Mesenchymal stem cell (in vitro differentiated cells and primary cell): ENCODE data around the gene MLLT3.

Experiments used
- DNase-seq: peaks from one replicate; pipeline ENCODE4 v3.0.0-alpha.2; 2013
- H2AFZ ChIP-seq: one replicate; pipeline ENCODE4 v1.6.1; 2013; ENCODE audit warnings: low read depth, mild to moderate bottlenecking, control low read depth, inconsistent platforms, low read length, moderate library complexity
- H2AK5ac ChIP-seq: 2 replicates; pipeline ENCODE4 v1.6.1; 2013; ENCODE audit warnings: low read length, moderate library complexity, mild to moderate bottlenecking, inconsistent platforms; ENCODE audit not compliant: severe bottlenecking
- H2BK120ac ChIP-seq: one replicate; pipeline ENCODE4 v1.6.1; 2013; ENCODE audit warnings: low read depth, mild to moderate bottlenecking, inconsistent platforms, low read length, moderate library complexity
- H2BK12ac ChIP-seq, 2 experiments: one replicate each; pipeline ENCODE4 v1.6.1; 2013; ENCODE audit warnings: inconsistent platforms in 2 of 2, low read length in 2 of 2, mild to moderate bottlenecking in 2 of 2, moderate library complexity in 2 of 2, control low read depth in 1 of 2
- H2BK15ac ChIP-seq: one replicate; pipeline ENCODE4 v1.6.1; 2013; ENCODE audit warnings: mild to moderate bottlenecking, low read depth, inconsistent platforms; ENCODE audit not compliant: poor library complexity, severe bottlenecking
- H2BK5ac ChIP-seq: 2 replicates; pipeline ENCODE4 v1.6.1; 2013; ENCODE audit warnings: low read depth, mild to moderate bottlenecking, low read length, control low read depth, inconsistent platforms; ENCODE audit not compliant: poor library complexity, severe bottlenecking
- H3K14ac ChIP-seq, 2 experiments: one replicate each; pipeline ENCODE4 v1.6.1; 2013; ENCODE audit warnings: inconsistent platforms in 2 of 2, low read length in 2 of 2, control low read depth in 1 of 2, mild to moderate bottlenecking in 1 of 2, moderate library complexity in 1 of 2
- H3K18ac ChIP-seq, 2 experiments: one replicate each; pipeline ENCODE4 v1.6.1; 2013; ENCODE audit warnings: inconsistent platforms in 2 of 2, low read length in 2 of 2, control low read depth in 1 of 2, low read depth in 1 of 2, mild to moderate bottlenecking in 1 of 2
- H3K23ac ChIP-seq, 2 experiments: one replicate each; pipeline ENCODE4 v1.6.1; 2013; ENCODE audit warnings: inconsistent platforms in 2 of 2, low read length in 2 of 2, mild to moderate bottlenecking in 2 of 2, moderate library complexity in 2 of 2, control low read depth in 1 of 2
- H3K27ac ChIP-seq: 2 replicates; pipeline ENCODE4 v1.5.1; 2013; ENCODE audit warnings: mild to moderate bottlenecking, moderate library complexity, low read length, control low read depth, inconsistent platforms; ENCODE audit not compliant: poor library complexity, severe bottlenecking
- H3K27me3 ChIP-seq, 2 experiments: 2 replicates each; pipeline versions ENCODE4 v1.6.1 to v1.7.0; 2013; ENCODE audit warnings: low read length in 2 of 2, mild to moderate bottlenecking in 2 of 2, moderate library complexity in 2 of 2, control low read depth in 1 of 2, inconsistent platforms in 1 of 2; ENCODE audit not compliant: control insufficient read depth in 1 of 2, insufficient read depth in 1 of 2
- H3K36me3 ChIP-seq, 2 experiments: 2 replicates each; pipeline versions ENCODE4 v1.6.1 to v1.7.0; 2013; ENCODE audit warnings: low read length in 2 of 2, control low read depth in 1 of 2, inconsistent platforms in 1 of 2, low read depth in 1 of 2, mild to moderate bottlenecking in 1 of 2; ENCODE audit not compliant: insufficient read depth in 2 of 2, control insufficient read depth in 1 of 2
- H3K4ac ChIP-seq, 2 experiments: one replicate each; pipeline ENCODE4 v1.6.1; 2013; ENCODE audit warnings: inconsistent platforms in 2 of 2, low read length in 2 of 2, mild to moderate bottlenecking in 2 of 2, moderate library complexity in 2 of 2, control low read depth in 1 of 2, low read depth in 1 of 2
- H3K4me1 ChIP-seq: 2 replicates; pipeline ENCODE4 v1.6.1; 2013; ENCODE audit warnings: low read depth, low read length, control low read depth; ENCODE audit not compliant: control insufficient read depth, insufficient read depth
- H3K4me2 ChIP-seq: 2 replicates; pipeline ENCODE4 v1.6.1; 2013; ENCODE audit warnings: low read length, mild to moderate bottlenecking, inconsistent platforms; ENCODE audit not compliant: poor library complexity, severe bottlenecking
- H3K4me3 ChIP-seq, 2 experiments: 2 replicates each; pipeline versions ENCODE4 v1.5.1 to v1.7.0; 2013; ENCODE audit warnings: low read length in 2 of 2, mild to moderate bottlenecking in 2 of 2, control low read depth in 1 of 2, low read depth in 1 of 2; ENCODE audit not compliant: insufficient read depth in 1 of 2
- H3K79me1 ChIP-seq: replicated peaks from 2 replicates; pipeline ENCODE4 v1.6.1; 2013; ENCODE audit warnings: mild to moderate bottlenecking, control low read depth, low read length, inconsistent platforms; ENCODE audit not compliant: poor library complexity, severe bottlenecking
- H3K9ac ChIP-seq: 2 replicates; pipeline ENCODE4 v1.7.0; 2013; ENCODE audit warnings: mild to moderate bottlenecking, low read length, moderate library complexity
- H3K9me3 ChIP-seq: 2 replicates; pipeline ENCODE4 v1.7.0; 2013; ENCODE audit warnings: mild to moderate bottlenecking, low read length; ENCODE audit not compliant: control insufficient read depth
- H4K8ac ChIP-seq: one replicate; pipeline ENCODE4 v1.6.1; 2013; ENCODE audit warnings: inconsistent platforms, mild to moderate bottlenecking, low read length, moderate library complexity
- H4K91ac ChIP-seq: one replicate; pipeline ENCODE4 v1.6.1; 2013; ENCODE audit warnings: mild to moderate bottlenecking, low read length, inconsistent platforms
- WGBS: methylation state at CpG from one replicate; pipeline ENCODE4 v1.1.7; 2013; ENCODE audit warnings: mixed read lengths; 5-methylcytosine and 5-hydroxymethylcytosine counted together

The MLLT3 gene

GRCh38 chr9:20537294-20537693 is 85.0 kb downstream of the MLLT3 start:
- Histone ChIP-seq H2BK15ac (no peak overlapping the region), H2BK120ac (no peak overlapping the region), H2AK5ac (no peak overlapping the region), H3K36me3 (peaks cover 0 to 6% of the 10 kb centered on the region in 2 experiments), H3K14ac (no peak overlapping the region), H4K91ac (no peak overlapping the region), H3K4me3 (no peak overlapping the region), H2BK12ac (no peak overlapping the region), H3K4me1 (peaks cover 5% of the 10 kb centered on the region), H3K4ac (no peak overlapping the region), H2BK5ac (no peak overlapping the region), H4K8ac (no peak overlapping the region), H3K27me3 (no peaks in the 10 kb centered on the region), H3K23ac (no peak overlapping the region), H3K4me2 (no peak overlapping the region), H3K27ac (no peak overlapping the region), H3K9me3 (peaks cover 16% of the 10 kb centered on the region), H3K18ac (no peak overlapping the region), H2AFZ (no peak overlapping the region), H3K79me1 (peaks cover 31% of the 10 kb centered on the region), H3K9ac (no peak overlapping the region)
- DNase-seq = no peak
- WGBS = 90% methylated on average over 1 of the region's 2 CpGs

GRCh38 chr9:20532584-20532983 is 89.7 kb downstream of the MLLT3 start:
- H3K9me3 ChIP-seq = no peaks in the 10 kb centered on the region

GRCh38 chr9:20529837-20530236 is 92.5 kb downstream of the MLLT3 start:
- no peak overlapping the region for H3K4me3 ChIP-seq
- no peak overlapping the region for H2BK12ac ChIP-seq
- no peak overlapping the region for H3K4me2 ChIP-seq
- no peak overlapping the region for H2BK120ac ChIP-seq
- no peak for DNase-seq
- no peaks in the 10 kb centered on the region for H3K27me3 ChIP-seq
- no peaks in the 10 kb centered on the region for H3K9me3 ChIP-seq
- H2AFZ ChIP-seq = no peak overlapping the region
- no peak overlapping the region for H3K27ac ChIP-seq
- H3K23ac ChIP-seq = no peak overlapping the region
- H4K8ac ChIP-seq = no peak overlapping the region
- no peak overlapping the region for H2BK15ac ChIP-seq
- H3K79me1 ChIP-seq = peaks cover 19% of the 10 kb centered on the region
- no peak overlapping the region for H2AK5ac ChIP-seq
- no peak overlapping the region for H3K18ac ChIP-seq
- no peaks in the 10 kb centered on the region for H3K36me3 ChIP-seq
- H2BK5ac ChIP-seq = no peak overlapping the region
- WGBS = 71% methylated on average over 2 of the region's 2 CpGs
- H3K4ac ChIP-seq = no peak overlapping the region
- no peak overlapping the region for H3K14ac ChIP-seq
- H4K91ac ChIP-seq = no peak overlapping the region
- peaks cover 5% of the 10 kb centered on the region for H3K4me1 ChIP-seq
- H3K9ac ChIP-seq = no peak overlapping the region

More at GRCh38 chr9:20532584-20532983, 89.7 kb downstream of the MLLT3 start:
- no peak overlapping the region for H2BK15ac ChIP-seq
- H2BK5ac ChIP-seq = no peak overlapping the region
- no peak overlapping the region for H3K9ac ChIP-seq
- no peak overlapping the region for H3K27ac ChIP-seq
- no peak overlapping the region for H3K4me2 ChIP-seq
- no peaks in the 10 kb centered on the region for H3K27me3 ChIP-seq
- WGBS = 91% methylated on average over 4 of the region's 4 CpGs
- H3K14ac ChIP-seq = no peak overlapping the region
- H3K79me1 ChIP-seq = peaks cover 29% of the 10 kb centered on the region
- no peak overlapping the region for H4K8ac ChIP-seq
- no peak overlapping the region for H2AFZ ChIP-seq
- H3K4ac ChIP-seq = no peak overlapping the region
- no peak overlapping the region for H3K23ac ChIP-seq
- H3K4me3 ChIP-seq = no peak overlapping the region
- H3K4me1 ChIP-seq = peaks cover 5% of the 10 kb centered on the region
- H2AK5ac ChIP-seq = no peak overlapping the region
- DNase-seq = no peak
- no peak overlapping the region for H2BK120ac ChIP-seq
- no peak overlapping the region for H4K91ac ChIP-seq
- no peak overlapping the region for H2BK12ac ChIP-seq
- no peak overlapping the region for H3K18ac ChIP-seq
- no peaks in the 10 kb centered on the region for H3K36me3 ChIP-seq

GRCh38 chr9:20528253-20528652 is 94.0 kb downstream of the MLLT3 start:
- H3K4me1 ChIP-seq = peaks cover 5% of the 10 kb centered on the region
- H3K18ac ChIP-seq = no peak overlapping the region
- 96% methylated on average over 5 of the region's 5 CpGs for WGBS
- H3K14ac ChIP-seq = no peak overlapping the region
- H3K79me1 ChIP-seq = peaks cover 26% of the 10 kb centered on the region
- no peak overlapping the region for H2AFZ ChIP-seq
- no peak overlapping the region for H4K91ac ChIP-seq
- no peak for DNase-seq
- no peak overlapping the region for H3K23ac ChIP-seq
- H3K27me3 ChIP-seq = no peaks in the 10 kb centered on the region
- H3K4me2 ChIP-seq = no peak overlapping the region
- H3K9me3 ChIP-seq = no peaks in the 10 kb centered on the region
- no peak overlapping the region for H3K4ac ChIP-seq
- no peak overlapping the region for H2AK5ac ChIP-seq
- H3K27ac ChIP-seq = no peak overlapping the region
- H3K4me3 ChIP-seq = no peak overlapping the region
- no peak overlapping the region for H4K8ac ChIP-seq
- H2BK120ac ChIP-seq = no peak overlapping the region
- no peaks in the 10 kb centered on the region for H3K36me3 ChIP-seq
- no peak overlapping the region for H2BK12ac ChIP-seq
- H2BK5ac ChIP-seq = no peak overlapping the region
- no peak overlapping the region for H2BK15ac ChIP-seq
- no peak overlapping the region for H3K9ac ChIP-seq
